ENCODE results near the gene ASIC4. TPM values are rescaled to one million over a fixed set of nuclear protein-coding genes. Genes with fewer than 3 reads are reported as not detected.

The ASIC4 gene
- total and polyA plus RNA-seq, 7 experiments from 2014 or later, result 0.12 to 0.49 (median 0.17) TPM; not detected in 3

- POLR2A ChIA-PET, result interaction anchor here (0.6 to 1.6 kb wide), 2 partner anchors 9 to 41 kb away, joined by 3 to 6 read pairs; partner anchors contain the start of genes CHPF and TMEM198
- intact Hi-C loops (cut with micrococcal nuclease), result loop anchor here (2.0 kb wide), 2 partner anchors 44 to 54 kb away; partner anchors contain the start of genes GMPPA (in 2 of the 2) and STK11IP (in 1 of the 2)
- no peaks in the 10 kb centered on the region for H3K9me3 ChIP-seq (ENCODE audit: control insufficient read depth in 2 of 3, low read length in 3 of 3)
- peaks cover 0 to 48% (median 33%) of the 10 kb centered on the region in 5 donors for H3K27me3 Mint-ChIP-seq
- peaks cover 5 to 20% (median 8%) of the 10 kb centered on the region in 7 donors for H3K4me1 Mint-ChIP-seq
- no peak for DNase-seq
- H3K4me3 ChIP-seq (ENCODE audit: low read length), result peak overlapping the region; percentile 57
- H3K27ac ChIP-seq (ENCODE audit: low read depth, low read length), result no peak overlapping the region
- CTCF ChIA-PET, result no interaction called here
- H3K9me3 Mint-ChIP-seq, result no peaks in the 10 kb centered on the region
- H3K4me3 Mint-ChIP-seq, result peak overlapping the region in 8 of 10 donors; percentile 27 to 85 (median 66)
- no peaks in the 10 kb centered on the region for H3K36me3 ChIP-seq (ENCODE audit: control insufficient read depth in 2 of 3, insufficient read depth in 3 of 3, low read length in 3 of 3)
- peaks cover 3 to 17% of the 10 kb centered on the region in 2 donors for H3K27me3 ChIP-seq (ENCODE audit: control insufficient read depth in 2 of 2, insufficient read depth in 2 of 2, low read length in 2 of 2)
- peaks cover 5 to 13% of the 10 kb centered on the region in 2 donors for H3K4me1 ChIP-seq (ENCODE audit: control insufficient read depth in 2 of 2, insufficient read depth in 2 of 2, low read length in 2 of 2)
- H3K27ac Mint-ChIP-seq, result no peak overlapping the region
- H3K36me3 Mint-ChIP-seq, result no peaks in the 10 kb centered on the region
- no peak for ATAC-seq
Observed at GRCh38 chr2:219553168-219553417, 38.8 kb downstream of the ASIC4 start.

GRCh38 chr2:219553463-219553963 is 39.2 kb downstream of the ASIC4 start:
- Mint-ChIP-seq H3K4me1 (peaks cover 5 to 20% (median 8%) of the 10 kb centered on the region in 7 donors), H3K4me3 (peak overlapping the region; percentile 27 to 85 (median 62)), H3K9me3 (no peaks in the 10 kb centered on the region), H3K36me3 (no peaks in the 10 kb centered on the region), H3K27ac (no peak overlapping the region), H3K27me3 (peaks cover 0 to 48% (median 30%) of the 10 kb centered on the region in 5 donors)
- H3K27ac ChIP-seq (ENCODE audit: low read depth, low read length), result no peak overlapping the region
- ATAC-seq (no peak), DNase-seq (no peak)
- POLR2A ChIA-PET, result interaction anchor here (0.6 kb wide), 1 partner anchor 41 kb away, joined by 3 read pairs; no protein-coding TSS in a partner anchor
- peaks cover 3 to 17% of the 10 kb centered on the region in 2 donors for H3K27me3 ChIP-seq (ENCODE audit: control insufficient read depth in 2 of 2, insufficient read depth in 2 of 2, low read length in 2 of 2)
- H3K36me3 ChIP-seq (ENCODE audit: control insufficient read depth in 2 of 3, insufficient read depth in 3 of 3, low read length in 3 of 3), result no peaks in the 10 kb centered on the region
- no peak overlapping the region for H3K4me3 ChIP-seq (ENCODE audit: low read length)
- peaks cover 5 to 13% of the 10 kb centered on the region in 2 donors for H3K4me1 ChIP-seq (ENCODE audit: control insufficient read depth in 2 of 2, insufficient read depth in 2 of 2, low read length in 2 of 2)
- intact Hi-C loops (cut with micrococcal nuclease), result loop anchor here (2.0 kb wide), 2 partner anchors 43 to 55 kb away; partner anchors contain the start of genes GMPPA (in 2 of the 2) and STK11IP (in 1 of the 2)
- H3K9me3 ChIP-seq (ENCODE audit: control insufficient read depth in 2 of 3, low read length in 3 of 3), result no peaks in the 10 kb centered on the region
- CTCF ChIA-PET, result no interaction called here

GRCh38 chr2:219554350-219554749 is 40.1 kb downstream of the ASIC4 start:
- peaks cover 5 to 13% of the 10 kb centered on the region in 2 donors for H3K4me1 ChIP-seq (ENCODE audit: control insufficient read depth in 2 of 2, insufficient read depth in 2 of 2, low read length in 2 of 2)
- no peak overlapping the region for H3K4me3 ChIP-seq (ENCODE audit: low read length)
- intact Hi-C loops (cut with micrococcal nuclease), result no loop called here
- peaks cover 3 to 51% (median 25%) of the 10 kb centered on the region in 5 donors for H3K27me3 Mint-ChIP-seq
- H3K36me3 ChIP-seq (ENCODE audit: control insufficient read depth in 2 of 3, insufficient read depth in 3 of 3, low read length in 3 of 3), result no peaks in the 10 kb centered on the region
- H3K27ac Mint-ChIP-seq, result no peak overlapping the region
- H3K9me3 Mint-ChIP-seq, result no peaks in the 10 kb centered on the region
- no peak overlapping the region for H3K4me3 Mint-ChIP-seq
- H3K36me3 Mint-ChIP-seq, result no peaks in the 10 kb centered on the region
- peaks cover 5 to 20% (median 8%) of the 10 kb centered on the region in 7 donors for H3K4me1 Mint-ChIP-seq
- DNase-seq, result no peak
- ATAC-seq, result no peak
- peaks cover 3 to 17% of the 10 kb centered on the region in 2 donors for H3K27me3 ChIP-seq (ENCODE audit: control insufficient read depth in 2 of 2, insufficient read depth in 2 of 2, low read length in 2 of 2)
- POLR2A ChIA-PET, result no interaction called here
- CTCF ChIA-PET, result no interaction called here
- H3K27ac ChIP-seq (ENCODE audit: low read depth, low read length), result no peak overlapping the region
- no peaks in the 10 kb centered on the region for H3K9me3 ChIP-seq (ENCODE audit: control insufficient read depth in 2 of 3, low read length in 3 of 3)

GRCh38 chr2:219555956-219556355 is 41.7 kb downstream of the ASIC4 start:
- Mint-ChIP-seq H3K4me1 (peaks cover 5 to 19% (median 6%) of the 10 kb centered on the region in 7 donors), H3K27ac (no peak overlapping the region), H3K9me3 (no peaks in the 10 kb centered on the region), H3K36me3 (no peaks in the 10 kb centered on the region), H3K27me3 (peaks cover 4 to 50% (median 24%) of the 10 kb centered on the region in 5 donors), H3K4me3 (no peak overlapping the region)
- Histone ChIP-seq H3K4me1 (ENCODE audit: control insufficient read depth in 2 of 2, insufficient read depth in 2 of 2, low read length in 2 of 2) (peaks cover 5 to 13% of the 10 kb centered on the region in 2 donors), H3K4me3 (ENCODE audit: low read length) (no peak overlapping the region), H3K27ac (ENCODE audit: low read depth, low read length) (no peak overlapping the region), H3K27me3 (ENCODE audit: control insufficient read depth in 2 of 2, insufficient read depth in 2 of 2, low read length in 2 of 2) (peaks cover 3 to 17% of the 10 kb centered on the region in 2 donors), H3K36me3 (ENCODE audit: control insufficient read depth in 2 of 3, insufficient read depth in 3 of 3, low read length in 3 of 3) (no peaks in the 10 kb centered on the region), H3K9me3 (ENCODE audit: control insufficient read depth in 2 of 3, low read length in 3 of 3) (no peaks in the 10 kb centered on the region)
- CTCF ChIA-PET, result no interaction called here
- POLR2A ChIA-PET, result no interaction called here
- DNase-seq, result no peak
- intact Hi-C loops (cut with micrococcal nuclease), result no loop called here
- no peak for ATAC-seq

- Mint-ChIP-seq H3K27me3 (peaks cover 4 to 48% (median 23%) of the 10 kb centered on the region in 5 donors), H3K27ac (no peak overlapping the region), H3K9me3 (no peaks in the 10 kb centered on the region), H3K4me3 (no peak overlapping the region), H3K4me1 (peaks cover 4 to 16% (median 5%) of the 10 kb centered on the region in 7 donors), H3K36me3 (no peaks in the 10 kb centered on the region)
- Histone ChIP-seq H3K27ac (ENCODE audit: low read depth, low read length) (no peak overlapping the region), H3K4me1 (ENCODE audit: control insufficient read depth in 2 of 2, insufficient read depth in 2 of 2, low read length in 2 of 2) (peaks cover 5 to 13% of the 10 kb centered on the region in 2 donors), H3K36me3 (ENCODE audit: control insufficient read depth in 2 of 3, insufficient read depth in 3 of 3, low read length in 3 of 3) (no peaks in the 10 kb centered on the region), H3K9me3 (ENCODE audit: control insufficient read depth in 2 of 3, low read length in 3 of 3) (no peaks in the 10 kb centered on the region), H3K4me3 (ENCODE audit: low read length) (no peak overlapping the region), H3K27me3 (ENCODE audit: control insufficient read depth in 2 of 2, insufficient read depth in 2 of 2, low read length in 2 of 2) (peaks cover 3 to 17% of the 10 kb centered on the region in 2 donors)
- ChIA-PET POLR2A (no interaction called here), CTCF (no interaction called here)
- intact Hi-C loops (cut with micrococcal nuclease), result no loop called here
- DNase-seq (no peak), ATAC-seq (no peak)
Observed at GRCh38 chr2:219556413-219556812, 42.1 kb downstream of the ASIC4 start.

GRCh38 chr2:219557320-219557719 is 43.0 kb downstream of the ASIC4 start:
- Histone ChIP-seq H3K9me3 (ENCODE audit: control insufficient read depth in 2 of 3, low read length in 3 of 3) (no peaks in the 10 kb centered on the region), H3K4me3 (ENCODE audit: low read length) (no peak overlapping the region), H3K27me3 (ENCODE audit: control insufficient read depth in 2 of 2, insufficient read depth in 2 of 2, low read length in 2 of 2) (peaks cover 3 to 12% of the 10 kb centered on the region in 2 donors), H3K4me1 (ENCODE audit: control insufficient read depth in 2 of 2, insufficient read depth in 2 of 2, low read length in 2 of 2) (peaks cover 0 to 7% of the 10 kb centered on the region in 2 donors), H3K36me3 (ENCODE audit: control insufficient read depth in 2 of 3, insufficient read depth in 3 of 3, low read length in 3 of 3) (no peaks in the 10 kb centered on the region), H3K27ac (ENCODE audit: low read depth, low read length) (no peak overlapping the region)
- intact Hi-C loops (cut with micrococcal nuclease), result no loop called here
- H3K4me1 Mint-ChIP-seq, result peaks cover 0 to 11% (median 0%) of the 10 kb centered on the region in 7 donors
- H3K9me3 Mint-ChIP-seq, result no peaks in the 10 kb centered on the region
- no peaks in the 10 kb centered on the region for H3K36me3 Mint-ChIP-seq
- no peak overlapping the region for H3K27ac Mint-ChIP-seq
- CTCF ChIA-PET, result no interaction called here
- no peak overlapping the region for H3K4me3 Mint-ChIP-seq
- DNase-seq (no peak), ATAC-seq (no peak)
- POLR2A ChIA-PET, result no interaction called here
- peaks cover 4 to 43% (median 18%) of the 10 kb centered on the region in 5 donors for H3K27me3 Mint-ChIP-seq

Measured in naive thymus-derived CD4-positive, alpha-beta T cell (primary cell).